GM18520 (cell line): ENCODE data around the gene HSD17B12.

Experiments used
- ATAC-seq: cut with Tn5 transposase; IDR thresholded peaks from one replicate; pipeline ENCODE4 v1.9.1; 2021; ENCODE audit not compliant: unreplicated experiment

Gene HSD17B12

GRCh38 chr11:43856993-43857392 is 176.5 kb downstream of the HSD17B12 start:
- no peak for ATAC-seq

- no peak for ATAC-seq
Observed at GRCh38 chr11:43861141-43861540, 180.6 kb downstream of the HSD17B12 start.

- ATAC-seq, result no peak
Observed at GRCh38 chr11:43866520-43866919, 186.0 kb downstream of the HSD17B12 start.

- ATAC-seq, result no peak
Observed at GRCh38 chr11:43866969-43867368, 186.4 kb downstream of the HSD17B12 start.

- ATAC-seq, result peak; percentile 99
Observed at GRCh38 chr11:43868852-43869567, 188.5 kb downstream of the HSD17B12 start.

GRCh38 chr11:43871051-43871450 is 190.5 kb downstream of the HSD17B12 start:
- no peak for ATAC-seq

GRCh38 chr11:43872995-43873394 is 192.5 kb downstream of the HSD17B12 start:
- no peak for ATAC-seq

GRCh38 chr11:43874078-43874477 is 193.5 kb downstream of the HSD17B12 start:
- ATAC-seq, result no peak

- ATAC-seq, result no peak
Observed at GRCh38 chr11:43874738-43875137, 194.2 kb downstream of the HSD17B12 start.

- peak; percentile 3 for ATAC-seq
Observed at GRCh38 chr11:43879789-43880639, 199.5 kb downstream of the HSD17B12 start.

GRCh38 chr11:43880640-43881159 is 200.2 kb downstream of the HSD17B12 start, which contains the start of gene ALKBH3:
ALKBH3 (plus strand) TSS chr11:43880831; CDS start chr11:43882653, 1,822 bp downstream.
- peak; percentile 92 for ATAC-seq

- no peak for ATAC-seq
Observed at GRCh38 chr11:43892851-43893250, 212.3 kb downstream of the HSD17B12 start.

- ATAC-seq, result no peak
Observed at GRCh38 chr11:43894546-43894945, 214.0 kb downstream of the HSD17B12 start.

GRCh38 chr11:43895601-43896000 is 215.1 kb downstream of the HSD17B12 start:
- no peak for ATAC-seq

- no peak for ATAC-seq
Observed at GRCh38 chr11:43898574-43898973, 218.0 kb downstream of the HSD17B12 start.

GRCh38 chr11:43899094-43899493 is 218.6 kb downstream of the HSD17B12 start:
- no peak for ATAC-seq

- ATAC-seq, result no peak
Observed at GRCh38 chr11:43901551-43901950, 221.0 kb downstream of the HSD17B12 start.

GRCh38 chr11:43903078-43903477 is 222.5 kb downstream of the HSD17B12 start:
- ATAC-seq, result no peak

GRCh38 chr11:43903969-43904368 is 223.4 kb downstream of the HSD17B12 start:
- no peak for ATAC-seq

- ATAC-seq, result no peak
Observed at GRCh38 chr11:43904742-43905535, 224.4 kb downstream of the HSD17B12 start.

GRCh38 chr11:43905813-43906241 is 225.3 kb downstream of the HSD17B12 start:
- ATAC-seq, result no peak
